ENCODE results near the gene OR10H4. TPM values are rescaled to one million over a fixed set of nuclear protein-coding genes. Genes with fewer than 3 reads are reported as not detected.

OR10H4 gene
- total and polyA plus RNA-seq, 9 of the 15 experiments (the other 6 are each of a cell fraction or from before 2014, with no cell fraction given), result not detected

GRCh38 chr19:15905026-15905425 lies 43.8 kb upstream of the OR10H4 start:
- H3K4me1 ChIP-seq (replicated peaks in 1 of 2; ENCODE audit: control insufficient read depth in 2 of 2, insufficient read depth in 2 of 2, low read length in 2 of 2), result peaks cover 0 to 6% of the 10 kb centered on the region in 2 experiments; a peak in 1 of 5 replicates
- no TSS peak for BruUV-seq (replicated peaks)
- no peaks in the 10 kb centered on the region for H4K20me1 ChIP-seq (replicated peaks; ENCODE audit: control insufficient read depth, insufficient read depth, low read length)
- FAIRE-seq, result no peak
- H3K9me1 ChIP-seq (ENCODE audit: control insufficient read depth, insufficient read depth, low read length), result no peaks in the 10 kb centered on the region
- no peak overlapping the region for H3K4me2 ChIP-seq (ENCODE audit: insufficient read depth, low read length)
- H3K27ac ChIP-seq (ENCODE audit: extremely low read depth, low read depth, low read length), result no peak overlapping the region
- no peaks in the 10 kb centered on the region for H3K79me2 ChIP-seq (ENCODE audit: control insufficient read depth, insufficient read depth, low read length)
- CTCF ChIA-PET (ENCODE audit: low intra/inter-chr PET ratio), result no interaction called here
- DNase-seq (ENCODE audit: extremely low read depth in 1 of 4, low spot score in 3 of 4), result no peak
- no peak overlapping the region for H3K9ac ChIP-seq (ENCODE audit: insufficient read depth in 1 of 2, low read depth in 2 of 2, low read length in 2 of 2)
- H3K4me3 ChIP-seq, result no peak overlapping the region
- no peaks in the 10 kb centered on the region for H3K36me3 ChIP-seq (ENCODE audit: control insufficient read depth, insufficient read depth, low read length)
- intact Hi-C loops (cut with micrococcal nuclease) (no loop called here), in situ Hi-C loops (cut with MboI) (no loop called here)
- no peak for ATAC-seq
- H3K27me3 ChIP-seq (ENCODE audit: control insufficient read depth in 2 of 2, insufficient read depth in 2 of 2, low read length in 2 of 2), result peaks cover 4 to 6% of the 10 kb centered on the region in 2 experiments; a peak in 3 of 5 replicates
- no peak overlapping the region for H2AFZ ChIP-seq (ENCODE audit: low read depth, low read length)
- POLR2A ChIA-PET, result no interaction called here
- H3K9me3 ChIP-seq (replicated peaks; ENCODE audit: control insufficient read depth, insufficient read depth, low read depth, low read length), result no peaks in the 10 kb centered on the region; the same call in 1 of the 2 replicates
- TF ChIP-seq ZNF316 (IDR thresholded peaks at IDR 0.05) (peak; percentile 59; the same call in 1 of the 2 replicates), MGA (IDR thresholded peaks at IDR 0.05) (no peak), OTX1 (CRISPR knock-in tag; IDR thresholded peaks at IDR 0.05) (no peak), ZNF609 (CRISPR knock-in tag; IDR thresholded peaks at IDR 0.05; ENCODE audit: borderline replicate concordance) (no peak), THRA (IDR thresholded peaks at IDR 0.05) (no peak)

All from K562 (cell line).